Globus pallidus (tissue), 1 donor: ENCODE measurements around the gene TSPEAR.

Source experiments
- DNase-seq: peaks from one replicate; pipeline ENCODE4 v3.0.0-alpha.2; 2015; ENCODE audit warnings: low spot score

TSPEAR gene

GRCh38 chr21:44711327-44712202 is at the start of gene TSPEAR:
Gene TSPEAR (minus strand): TSS chr21:44711572. CDS start chr21:44711514, 58 bp downstream.
- no peak for DNase-seq

- DNase-seq = no peak
Measured at GRCh38 chr21:44760376-44760775, 49.0 kb upstream of the TSPEAR start.

GRCh38 chr21:44759628-44760285 is 48.4 kb upstream of the TSPEAR start:
- no peak for DNase-seq

- no peak for DNase-seq
Measured at GRCh38 chr21:44758781-44759627, 47.6 kb upstream of the TSPEAR start.

- no peak for DNase-seq
Measured at GRCh38 chr21:44758141-44758561, 46.8 kb upstream of the TSPEAR start.

GRCh38 chr21:44757731-44758130 is 46.4 kb upstream of the TSPEAR start:
- no peak for DNase-seq

- no peak for DNase-seq
Measured at GRCh38 chr21:44756423-44757185, 45.2 kb upstream of the TSPEAR start.

GRCh38 chr21:44755227-44755626 is 43.9 kb upstream of the TSPEAR start:
- no peak for DNase-seq

- no peak for DNase-seq
Measured at GRCh38 chr21:44753357-44753756, 42.0 kb upstream of the TSPEAR start.

GRCh38 chr21:44752671-44753235 is 41.4 kb upstream of the TSPEAR start:
- DNase-seq = no peak

GRCh38 chr21:44751799-44752636 is 40.6 kb upstream of the TSPEAR start:
- DNase-seq = no peak

- no peak for DNase-seq
Measured at GRCh38 chr21:44751186-44751798, 39.9 kb upstream of the TSPEAR start.

GRCh38 chr21:44750675-44751025 is 39.3 kb upstream of the TSPEAR start:
- DNase-seq = no peak

- DNase-seq = no peak
Measured at GRCh38 chr21:44749759-44750674, 38.6 kb upstream of the TSPEAR start.

- no peak for DNase-seq
Measured at GRCh38 chr21:44749116-44749758, 37.9 kb upstream of the TSPEAR start.

GRCh38 chr21:44748621-44749020 is 37.2 kb upstream of the TSPEAR start:
- no peak for DNase-seq

GRCh38 chr21:44742418-44743153 is 31.2 kb upstream of the TSPEAR start:
- no peak for DNase-seq

- DNase-seq = no peak
Measured at GRCh38 chr21:44741921-44742320, 30.5 kb upstream of the TSPEAR start.
